HG02852 (cell line): ENCODE data around the gene SHF.
"Not testable (repeated sequence)": the region's sequence is repeated elsewhere in the genome, so short reads cannot be mapped to it uniquely, and the experiment has no call there.

Experiments used
- ATAC-seq: cut with Tn5 transposase; IDR thresholded peaks from one replicate; pipeline ENCODE4 v1.9.1; 2021; ENCODE audit warnings: mild to moderate bottlenecking, moderate library complexity; ENCODE audit not compliant: unreplicated experiment

Gene SHF

GRCh38 chr15:45187894-45188830 is at the start of gene SHF:
Gene SHF (minus strand): TSS chr15:45187966. CDS start chr15:45187951, 15 bp downstream.
- peak; percentile 46 for ATAC-seq

- ATAC-seq, result not testable (repeated sequence)
Measured at GRCh38 chr15:45236806-45237205, 49.0 kb upstream of the SHF start.

- no peak for ATAC-seq
Measured at GRCh38 chr15:45234562-45235235, 46.9 kb upstream of the SHF start.

- ATAC-seq, result no peak
Measured at GRCh38 chr15:45231864-45232562, 44.2 kb upstream of the SHF start.

GRCh38 chr15:45231132-45231531 is 43.4 kb upstream of the SHF start:
- ATAC-seq, result no peak

- no peak for ATAC-seq
Measured at GRCh38 chr15:45230245-45230965, 42.6 kb upstream of the SHF start.

- ATAC-seq, result no peak
Measured at GRCh38 chr15:45228931-45229330, 41.2 kb upstream of the SHF start.

GRCh38 chr15:45225506-45226273 is 37.9 kb upstream of the SHF start:
- ATAC-seq, result no peak

- no peak for ATAC-seq
Measured at GRCh38 chr15:45224621-45225217, 37.0 kb upstream of the SHF start.

- no peak for ATAC-seq
Measured at GRCh38 chr15:45221967-45222366, 34.2 kb upstream of the SHF start.

GRCh38 chr15:45221053-45221599 is 33.4 kb upstream of the SHF start:
- ATAC-seq, result no peak

- no peak for ATAC-seq
Measured at GRCh38 chr15:45212493-45212892, 24.7 kb upstream of the SHF start.

GRCh38 chr15:45205192-45205591 is 17.4 kb upstream of the SHF start:
- no peak for ATAC-seq

- no peak for ATAC-seq
Measured at GRCh38 chr15:45203182-45203581, 15.4 kb upstream of the SHF start.

- ATAC-seq, result no peak
Measured at GRCh38 chr15:45201869-45202268, 14.1 kb upstream of the SHF start.

GRCh38 chr15:45201557-45201859 is 13.7 kb upstream of the SHF start:
- ATAC-seq, result no peak

GRCh38 chr15:45200799-45201556 is 13.2 kb upstream of the SHF start:
- peak; percentile 12 for ATAC-seq

- peak; percentile 35 for ATAC-seq
Measured at GRCh38 chr15:45200001-45200798, 12.4 kb upstream of the SHF start.
